Activated CD8-positive, alpha-beta memory T cell treated with anti-CD3 and anti-CD28 coated beads, Interleukin-2, amount 50 U/mL, for 24 hours (primary cell): ENCODE data around the gene MAST4.

Experiments used
- DNase-seq: peaks from one replicate; pipeline ENCODE4 v3.0.0-alpha.2; 2020; ENCODE audit errors: extremely low read depth

Gene MAST4

DNA sequence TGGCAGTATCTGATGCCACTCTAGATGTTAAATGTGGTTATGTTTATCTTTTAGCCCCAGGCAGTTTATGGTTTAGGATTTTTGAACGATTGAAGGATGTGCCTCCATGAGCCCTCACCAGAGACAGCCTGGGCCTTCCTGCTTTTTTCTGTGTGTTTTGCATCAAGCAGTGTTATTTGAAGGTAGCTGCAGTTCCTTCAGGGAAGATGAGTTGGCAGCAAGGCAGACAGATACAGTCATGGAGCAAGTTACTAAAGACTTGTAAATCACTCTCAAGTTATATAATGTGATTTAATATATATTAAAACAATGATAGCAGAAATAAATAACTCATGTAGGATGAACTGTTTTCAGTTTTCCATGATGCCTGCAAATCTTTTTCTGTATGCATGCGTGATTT, 395.6 kb downstream of the MAST4 start:
- no peak for DNase-seq

GRCh38 chr5:66992547-66992946, 396.4 kb downstream of the MAST4 start:
- no peak for DNase-seq

DNA sequence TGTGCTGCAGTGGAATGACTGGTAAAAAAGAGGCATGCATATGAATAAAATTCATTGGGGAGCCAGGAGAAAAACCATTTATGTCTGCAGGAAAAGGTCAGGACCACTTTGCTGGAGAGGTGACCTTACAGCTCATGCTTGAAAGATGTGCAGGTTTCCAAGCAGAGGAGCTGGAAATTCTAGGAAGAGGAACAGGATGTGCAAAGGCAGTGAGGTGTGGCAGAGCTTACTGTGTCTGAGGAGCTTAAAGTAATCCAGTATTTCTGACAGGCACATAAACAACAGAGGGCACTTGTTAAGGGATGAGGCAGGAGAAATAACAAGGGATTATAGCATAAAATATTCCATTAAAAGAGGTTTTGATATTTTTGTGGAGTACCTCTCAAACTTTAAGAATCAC, 397.3 kb downstream of the MAST4 start:
- DNase-seq: no peak

GRCh38 chr5:66993882-66994281, 397.7 kb downstream of the MAST4 start:
- DNase-seq: no peak

GRCh38 chr5:66994790-66995189, 398.6 kb downstream of the MAST4 start:
- DNase-seq: no peak

GRCh38 chr5:67000794-67001475, 404.7 kb downstream of the MAST4 start:
- no peak for DNase-seq

- no peak for DNase-seq
Measured at GRCh38 chr5:67002832-67003684, 406.9 kb downstream of the MAST4 start.

- DNase-seq: no peak
Measured at GRCh38 chr5:67003685-67003934, 407.4 kb downstream of the MAST4 start.

DNA sequence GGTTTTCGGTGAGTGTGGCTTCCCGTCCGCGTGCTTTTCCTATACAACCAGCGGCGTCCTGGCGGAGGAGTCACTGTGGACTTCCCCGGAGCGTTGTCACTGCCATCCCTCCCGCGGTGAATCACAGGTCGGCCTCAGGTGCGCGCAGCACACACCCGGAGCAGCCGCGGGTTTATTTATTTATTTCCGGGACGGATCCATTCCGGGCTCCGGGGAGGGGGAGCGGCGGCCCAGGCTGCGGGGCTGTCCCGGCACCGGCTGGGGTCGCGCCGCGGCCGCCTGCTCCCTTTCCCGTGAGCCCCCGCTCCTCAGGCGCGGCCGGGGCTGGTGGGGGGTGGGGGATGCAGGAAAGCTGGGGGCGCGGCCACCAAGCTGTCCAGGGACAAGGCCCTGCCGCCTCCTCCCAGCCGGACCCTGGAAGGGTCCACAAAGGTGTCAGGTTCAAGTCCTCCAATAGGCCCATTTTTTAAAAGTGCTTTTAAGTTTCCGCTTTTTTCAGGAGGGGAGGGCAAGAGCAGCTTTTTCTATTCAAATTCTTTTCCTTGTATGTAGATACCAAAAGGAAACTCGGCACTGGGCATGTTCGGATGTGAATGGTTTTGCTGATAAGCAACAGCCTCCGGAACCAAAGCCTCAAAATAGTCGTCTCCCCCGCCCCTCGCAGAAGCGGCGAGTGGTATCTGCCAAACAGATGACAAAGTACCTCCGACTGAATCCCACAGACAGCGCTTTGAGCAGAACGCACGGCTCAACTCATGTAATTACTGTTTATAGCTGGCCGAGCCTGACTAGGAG, 407.9 kb downstream of the MAST4 start:
- peak; percentile 71 for DNase-seq

GRCh38 chr5:67004730-67005350, 408.6 kb downstream of the MAST4 start:
- no peak for DNase-seq

DNA sequence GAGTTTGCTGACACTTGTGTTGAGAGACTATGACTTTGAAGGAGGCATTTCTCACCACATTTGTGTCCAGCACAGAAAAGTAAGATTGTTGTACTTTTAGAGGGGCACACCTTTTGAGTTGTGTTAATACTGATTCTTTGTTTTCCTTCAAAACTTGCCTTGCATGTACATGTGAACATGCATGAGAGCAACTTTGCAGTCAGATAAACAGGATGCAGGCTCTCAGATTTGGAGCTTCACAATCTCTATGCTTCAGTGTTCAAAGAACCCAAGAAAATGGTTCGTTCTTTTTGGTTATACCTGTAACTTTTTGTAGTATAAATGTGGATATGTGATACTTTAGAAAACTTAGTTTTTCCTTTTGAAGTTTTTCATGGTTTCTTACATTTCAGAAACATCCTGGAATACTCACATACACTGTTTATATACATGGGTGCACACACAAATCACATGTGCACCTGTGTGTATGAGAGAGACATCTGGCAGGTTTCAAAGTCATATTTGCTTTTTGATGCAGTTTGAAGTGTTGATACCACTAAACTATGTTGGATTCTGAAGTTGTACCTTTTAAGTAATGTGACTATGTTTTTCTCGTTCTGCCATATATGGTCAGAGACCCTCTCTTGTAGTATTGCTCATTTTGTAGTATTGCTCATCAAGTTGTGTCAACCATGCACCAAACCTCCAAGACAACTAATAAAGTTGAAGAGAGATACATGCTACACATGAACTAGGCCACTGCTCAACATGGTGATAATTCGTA, 409.7 kb downstream of the MAST4 start:
- DNase-seq: no peak

DNA sequence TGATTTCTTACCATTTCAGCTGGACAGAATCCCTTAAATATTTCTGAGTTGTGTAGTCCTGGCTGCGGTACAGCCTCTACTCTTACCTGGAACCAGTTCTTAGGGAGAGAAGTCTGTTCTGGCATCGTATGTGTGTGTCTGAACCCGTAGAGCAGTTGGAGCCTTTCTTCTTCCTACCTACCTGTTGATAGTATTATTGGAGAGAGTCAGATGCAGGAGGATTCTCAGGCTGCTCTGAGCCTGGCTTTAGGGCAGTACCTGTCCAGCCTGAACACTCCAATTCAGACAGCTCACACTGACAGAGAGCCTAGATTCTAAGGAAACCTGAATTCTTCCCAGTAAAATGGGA, 410.3 kb downstream of the MAST4 start:
- no peak for DNase-seq

DNA sequence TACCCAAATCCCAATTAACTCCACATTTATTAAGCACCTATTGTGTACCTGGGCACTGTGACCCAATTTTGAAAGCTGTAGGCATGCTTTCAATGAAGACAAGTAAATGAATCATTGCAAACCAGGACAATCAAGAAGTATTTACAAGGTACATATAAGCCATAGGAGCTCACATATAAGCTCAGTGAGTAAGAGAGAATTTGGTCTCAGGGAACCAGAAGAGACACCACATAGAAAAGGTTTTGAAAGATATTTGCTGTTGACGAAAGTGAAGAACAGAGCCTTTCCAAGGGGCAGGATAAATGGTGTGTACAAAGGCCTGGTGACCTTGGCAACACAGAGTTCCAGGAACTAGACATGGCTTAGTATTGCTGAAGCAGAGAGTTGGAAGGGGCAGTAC, 412.8 kb downstream of the MAST4 start:
- DNase-seq: no peak

DNA sequence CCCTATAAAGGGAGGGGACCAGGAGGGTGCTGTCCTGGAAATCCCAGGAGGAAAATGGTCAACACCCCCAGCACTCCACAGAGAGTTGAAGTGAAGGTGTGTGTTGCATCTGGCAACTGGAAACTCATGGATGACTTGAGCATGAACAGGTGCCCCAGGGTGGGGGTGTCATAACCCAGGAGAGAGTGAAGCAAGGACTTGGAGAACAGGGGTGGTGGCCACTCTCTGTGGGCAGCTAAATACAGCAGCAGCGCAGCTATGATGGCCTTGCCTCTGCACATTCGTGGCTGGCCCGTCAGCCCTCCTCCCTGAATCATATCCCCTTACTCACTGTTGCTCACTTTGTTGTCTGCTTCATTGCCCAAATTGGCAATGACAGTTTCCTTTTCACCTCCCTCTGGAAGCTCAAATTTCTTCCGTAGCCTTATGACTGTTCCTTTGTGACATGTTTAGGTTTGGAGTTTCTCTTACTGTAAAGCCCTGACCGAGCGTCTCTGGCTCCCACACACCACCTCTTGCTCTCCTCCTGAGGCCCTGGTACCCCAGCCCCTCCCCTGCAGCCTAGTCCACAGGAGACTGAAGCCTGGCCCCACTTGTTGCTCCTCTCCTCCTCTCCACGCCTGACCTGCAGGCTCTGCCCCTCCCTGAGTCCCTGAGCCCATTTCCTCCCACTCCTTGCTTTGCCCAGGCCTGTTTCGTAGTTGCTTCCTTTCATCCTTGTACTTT, 414.7 kb downstream of the MAST4 start:
- DNase-seq: no peak

DNA sequence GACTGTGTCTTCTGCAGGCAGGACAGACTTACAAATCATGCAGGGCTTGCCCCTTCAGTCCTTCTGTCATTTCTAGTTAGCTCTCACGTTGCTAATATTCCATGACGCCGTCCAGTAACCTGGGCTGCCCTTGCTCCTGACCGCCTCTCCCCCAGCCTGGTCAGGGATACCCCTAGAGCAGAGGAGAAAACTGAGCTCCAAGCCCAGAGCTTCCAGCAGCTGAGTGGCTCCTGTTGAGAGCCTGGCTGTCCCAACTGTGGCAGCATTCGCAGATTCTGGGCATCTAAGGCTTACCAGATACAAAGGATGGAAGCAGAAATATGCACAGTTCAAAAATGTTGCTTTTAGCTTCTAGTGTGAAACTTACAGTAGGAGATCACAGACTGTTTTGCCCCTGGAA, 415.2 kb downstream of the MAST4 start:
- no peak for DNase-seq

GRCh38 chr5:67012171-67012570, 416.0 kb downstream of the MAST4 start:
- no peak for DNase-seq

DNA sequence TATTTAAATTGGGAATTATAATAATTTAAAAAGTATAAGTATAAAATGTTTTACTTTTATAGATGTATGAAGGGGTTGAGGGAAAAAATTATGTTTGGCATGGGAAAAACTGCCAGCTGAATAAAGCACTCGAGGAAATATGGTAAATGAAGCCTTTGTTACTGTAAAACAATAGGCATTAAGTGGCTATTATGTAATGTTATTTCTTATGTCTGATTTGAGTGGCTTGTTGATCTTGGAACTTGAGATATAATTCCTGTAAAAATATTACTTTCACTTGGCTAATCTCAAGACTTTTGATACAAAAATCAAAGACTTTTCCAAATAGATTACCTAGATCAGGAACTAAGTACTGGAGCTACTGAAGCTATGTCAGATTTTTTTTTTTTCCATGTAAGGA, 417.5 kb downstream of the MAST4 start:
- no peak for DNase-seq

- no peak for DNase-seq
Measured at GRCh38 chr5:67014191-67014590, 418.0 kb downstream of the MAST4 start.

- DNase-seq: no peak
Measured at GRCh38 chr5:67014957-67015400, 418.8 kb downstream of the MAST4 start.

DNA sequence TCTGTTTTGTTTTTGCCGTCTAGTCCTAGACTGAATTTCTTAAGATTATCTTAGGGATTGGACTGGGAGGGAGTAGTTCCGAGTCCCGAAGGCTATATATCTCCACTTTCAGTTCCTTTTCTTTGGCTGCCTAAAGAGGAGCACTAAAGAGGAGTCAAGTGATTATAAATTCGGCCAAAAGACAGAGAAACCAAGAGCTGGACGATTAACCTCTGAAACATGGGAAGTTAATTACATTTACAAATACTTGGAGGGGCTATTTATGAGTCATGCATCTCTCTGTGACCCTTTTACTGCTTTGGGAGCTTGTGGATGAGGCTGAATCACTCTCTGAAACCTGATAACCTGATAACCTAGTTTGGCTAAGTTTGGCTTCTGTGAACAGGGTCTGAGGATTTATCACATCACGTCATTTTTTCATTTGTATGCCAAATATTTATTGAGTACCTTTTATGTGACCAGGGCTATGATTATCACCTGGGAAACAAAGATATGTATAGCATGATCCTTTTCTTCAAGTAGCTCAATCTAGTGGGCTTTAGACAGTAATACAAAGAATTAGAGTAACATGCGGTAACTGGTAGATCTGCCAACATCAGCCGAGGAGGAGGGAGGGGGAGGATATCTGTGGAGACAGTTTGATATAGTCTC, 419.5 kb downstream of the MAST4 start:
- no peak for DNase-seq
